HG03175 (cell line): ENCODE measurements around the gene CWH43.
"Not testable (repeated sequence)": the region's sequence is repeated elsewhere in the genome, so short reads cannot be mapped to it uniquely, and the experiment has no call there.

Experiments
- ATAC-seq: cut with Tn5 transposase; IDR thresholded peaks from one replicate; pipeline ENCODE4 v1.9.1; 2021; ENCODE audit warnings: mild to moderate bottlenecking, moderate library complexity; ENCODE audit not compliant: unreplicated experiment

Gene CWH43

DNA sequence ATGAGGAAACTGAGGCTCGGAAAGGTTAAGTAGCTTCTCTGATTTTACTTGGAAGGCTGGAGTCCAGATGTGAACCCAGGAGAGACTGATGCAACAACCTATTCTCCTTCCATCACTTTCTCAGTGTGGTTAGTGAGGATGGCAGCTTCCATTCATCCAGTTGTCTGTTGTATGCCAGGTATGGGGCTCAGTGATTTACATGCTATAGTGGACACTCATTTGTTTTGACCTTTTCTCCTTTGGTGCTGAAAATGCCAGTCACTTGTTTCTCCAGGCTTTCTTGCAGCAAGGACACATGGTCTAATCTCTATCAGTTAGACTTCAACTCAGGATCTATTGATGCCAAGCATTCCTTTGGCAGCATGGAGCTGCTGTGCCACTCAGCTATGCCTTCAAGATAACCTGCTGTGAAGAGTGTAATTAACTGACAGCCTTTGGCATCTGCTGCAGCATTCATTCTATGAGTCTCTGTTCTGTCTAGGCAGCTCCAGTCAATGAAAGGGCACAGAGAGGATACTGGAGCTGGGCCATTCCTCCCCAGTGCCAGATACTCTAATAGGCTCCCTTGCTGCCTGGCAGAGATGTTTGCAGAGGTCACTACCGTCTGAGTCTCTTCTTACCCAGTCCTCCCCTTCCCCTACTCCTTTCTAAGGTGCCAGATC is 11.0 kb upstream of the CWH43 start:
- no peak for ATAC-seq

DNA sequence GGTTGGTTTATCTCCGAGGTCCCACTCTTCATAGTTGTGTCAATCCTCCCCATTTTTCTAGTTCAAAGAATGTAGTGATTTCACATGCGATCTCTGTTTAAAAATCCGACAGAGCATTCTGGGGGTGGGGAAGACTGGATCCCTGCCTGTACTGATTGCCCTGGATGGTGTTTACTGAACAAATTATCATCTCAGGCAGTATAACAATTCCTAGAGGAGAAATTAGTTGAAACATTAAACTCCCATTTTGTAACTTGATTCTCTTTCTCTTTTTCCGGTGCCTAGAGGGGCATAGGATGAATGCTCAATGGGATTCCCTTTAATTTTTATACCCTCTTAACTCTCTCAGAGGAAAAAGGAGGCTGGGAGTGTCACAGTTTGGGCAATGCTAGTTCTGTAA is 10.0 kb upstream of the CWH43 start:
- ATAC-seq, result no peak

DNA sequence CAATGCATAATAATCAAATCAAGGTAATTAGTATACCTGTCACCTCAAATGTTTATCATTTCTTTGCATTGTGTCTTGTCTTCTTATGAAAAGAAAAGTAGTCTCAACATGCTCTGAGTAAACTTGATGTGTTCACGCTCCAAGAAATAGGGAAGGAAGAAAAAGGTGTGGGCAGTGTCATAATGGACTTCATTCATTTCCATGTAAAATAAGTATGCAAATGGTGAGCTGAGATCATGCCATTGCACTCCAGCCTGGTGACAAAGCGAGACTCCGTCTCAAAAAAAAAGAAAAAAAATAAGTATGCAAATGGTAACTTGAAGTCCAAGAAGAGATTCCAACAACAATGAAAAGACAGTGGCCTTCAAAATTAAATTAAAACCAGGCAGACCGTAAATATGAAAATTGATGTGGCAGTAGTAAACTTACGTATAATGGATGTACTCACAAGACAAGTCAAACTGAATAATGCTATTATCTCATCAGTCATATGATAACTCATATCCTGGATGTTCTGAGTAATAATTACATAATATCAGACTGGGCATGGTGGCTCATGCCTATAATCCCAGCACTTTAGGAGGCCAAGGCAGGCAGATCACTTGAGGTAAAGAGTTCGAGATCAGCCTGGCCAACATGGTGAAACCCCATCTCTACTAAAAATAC is 6.0 kb upstream of the CWH43 start:
- ATAC-seq, result no peak

DNA sequence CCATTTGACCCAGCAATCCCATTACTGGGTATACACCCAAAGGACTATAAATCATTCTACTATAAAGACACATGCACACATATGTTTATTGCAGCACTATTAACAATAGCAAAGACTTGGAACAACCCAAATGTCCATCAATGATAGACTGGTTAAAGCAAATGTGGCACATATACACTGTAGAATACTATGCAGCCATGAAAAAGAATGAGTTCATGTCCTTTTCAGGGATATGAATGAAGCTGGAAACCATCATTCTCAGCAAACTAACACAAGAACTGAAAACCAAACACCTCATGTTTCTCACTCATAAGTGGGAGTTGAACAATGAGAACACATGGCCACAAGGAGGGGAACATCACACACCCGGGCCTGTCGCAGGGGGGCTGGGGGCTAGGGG is 2.1 kb upstream of the CWH43 start:
- not testable (repeated sequence) for ATAC-seq

DNA sequence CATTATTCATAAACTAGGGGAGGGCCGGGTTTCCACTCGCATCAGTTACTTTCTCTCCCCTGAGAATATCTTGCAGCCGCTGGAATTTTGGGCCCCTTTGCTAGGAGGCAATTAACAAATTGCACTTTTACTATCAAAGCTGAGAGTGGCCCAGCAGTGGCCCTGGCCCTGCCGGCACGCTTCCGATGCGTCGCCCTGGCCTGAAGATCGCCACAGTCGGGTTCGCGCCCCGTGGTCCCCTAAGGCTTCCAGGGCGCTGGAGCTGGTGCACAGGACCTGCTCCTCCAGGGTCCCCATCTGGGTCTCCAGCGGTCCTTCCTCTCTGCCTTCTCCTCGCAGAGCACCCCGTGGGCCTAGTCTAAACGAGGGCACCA is 486 bp upstream of the CWH43 start:
- no peak for ATAC-seq

DNA sequence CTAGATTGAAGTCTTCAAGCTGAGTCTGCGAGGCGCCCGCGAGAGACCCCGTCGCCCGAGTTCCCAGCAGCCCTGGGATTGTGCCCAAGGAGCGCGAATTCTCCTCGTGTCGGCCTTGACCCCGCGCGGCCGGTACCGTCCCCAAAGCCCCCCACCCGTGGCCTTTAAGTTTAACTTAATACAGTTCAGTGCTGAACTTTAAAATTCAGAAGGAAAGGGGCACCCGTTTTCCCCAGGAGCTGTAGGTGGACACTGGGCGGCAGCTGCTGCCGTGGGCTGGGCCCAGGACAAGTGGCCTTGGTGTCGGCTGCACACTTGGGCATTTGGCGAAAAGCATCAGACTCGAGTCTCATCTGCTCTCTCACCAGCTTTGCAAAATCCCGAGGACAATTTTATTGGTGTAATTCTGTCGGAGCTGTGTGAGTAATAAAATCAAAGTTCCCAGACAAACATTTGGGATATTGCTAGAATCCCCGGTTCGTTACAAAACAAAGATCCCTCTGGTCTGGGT is 634 bp downstream of the CWH43 start:
- ATAC-seq, result no peak

DNA sequence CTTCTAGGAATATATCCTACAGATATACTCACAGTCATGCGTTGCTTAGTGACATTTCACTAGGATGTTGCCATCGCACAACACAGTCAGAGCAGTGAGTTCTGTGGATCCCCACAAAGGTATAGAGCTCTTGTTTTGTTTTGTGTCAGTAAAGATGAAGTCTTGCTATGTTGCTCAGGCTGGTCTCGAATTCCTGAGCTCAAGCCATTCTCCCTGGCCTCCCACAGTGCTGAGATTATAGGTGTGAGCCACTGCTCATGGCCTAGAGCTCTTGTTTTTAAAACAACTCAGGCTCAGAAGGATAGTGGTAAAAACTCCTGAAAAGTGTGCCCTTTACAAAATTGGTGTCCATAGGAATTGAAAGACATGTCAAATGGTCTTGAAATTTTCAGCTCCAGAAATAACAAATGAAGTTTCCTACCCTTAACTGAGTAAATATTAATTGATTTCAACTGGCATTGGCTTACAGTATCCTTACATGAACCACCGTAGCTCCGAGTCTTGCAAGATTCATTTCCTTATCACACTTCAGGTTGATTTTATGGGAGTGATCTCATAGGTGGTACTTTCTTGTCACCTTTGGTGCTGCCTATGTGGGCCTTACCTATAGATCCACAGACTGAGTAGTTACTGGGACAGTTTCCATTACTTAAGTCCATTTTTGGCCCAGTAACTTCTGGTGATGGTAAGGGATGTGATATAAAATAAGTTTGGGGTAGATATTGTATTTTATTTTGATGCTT is 3.6 kb downstream of the CWH43 start:
- ATAC-seq, result no peak

DNA sequence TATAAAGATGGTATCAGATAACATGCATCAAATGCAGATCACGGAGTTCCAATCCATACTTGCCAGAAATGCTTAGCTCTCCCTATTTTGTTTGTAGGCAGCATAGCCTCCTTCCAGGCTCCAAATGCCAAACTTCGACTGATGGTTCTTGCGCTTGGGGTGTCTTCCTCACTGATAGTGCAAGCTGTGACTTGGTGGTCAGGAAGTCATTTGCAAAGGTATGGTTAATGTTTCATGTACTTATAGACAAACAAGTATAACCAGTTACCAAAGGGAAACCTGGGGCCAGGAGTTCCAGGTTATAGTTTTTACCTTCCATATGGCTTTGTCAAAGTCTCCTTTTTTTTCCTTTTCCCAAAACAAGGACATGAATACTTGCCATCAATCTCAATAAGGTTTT is 5.3 kb downstream of the CWH43 start:
- no peak for ATAC-seq

DNA sequence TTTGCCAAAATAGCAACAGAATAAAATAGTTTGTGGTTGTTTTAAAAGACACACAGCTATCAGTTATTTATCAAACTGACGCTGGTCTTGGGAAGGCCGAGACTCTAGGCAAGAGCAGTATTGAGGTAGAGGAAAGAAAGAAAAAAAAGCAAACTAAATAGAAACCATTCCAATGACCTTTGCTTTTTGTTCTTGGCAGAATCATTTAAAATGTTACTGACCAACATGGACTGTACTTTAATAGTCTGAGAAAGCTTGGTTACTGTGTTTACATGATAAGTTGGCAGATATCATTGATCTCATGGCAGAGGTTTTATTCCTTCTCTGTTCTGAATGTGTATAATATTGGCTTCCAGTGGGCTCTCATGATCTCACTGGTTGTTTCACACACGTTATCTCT is 11.9 kb downstream of the CWH43 start:
- ATAC-seq, result no peak

DNA sequence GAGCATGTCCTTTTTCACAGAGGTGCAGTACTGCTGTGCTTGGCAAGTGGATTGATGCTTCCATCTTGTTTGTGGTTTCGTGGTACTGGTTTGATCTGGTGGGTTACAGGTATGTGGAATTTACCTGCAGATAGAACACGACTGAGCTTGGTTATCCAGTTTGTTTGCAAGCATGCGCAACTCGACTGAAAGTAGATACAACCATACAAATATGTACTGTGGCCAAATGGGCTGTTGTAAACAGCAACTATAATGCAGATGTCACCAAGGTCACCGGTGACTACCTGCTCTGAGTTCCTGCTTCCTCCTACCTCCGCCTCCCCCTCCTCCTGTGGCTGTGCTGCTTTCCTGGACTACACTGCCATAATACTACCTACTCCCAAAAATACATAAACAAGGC is 12.4 kb downstream of the CWH43 start:
- no peak for ATAC-seq

DNA sequence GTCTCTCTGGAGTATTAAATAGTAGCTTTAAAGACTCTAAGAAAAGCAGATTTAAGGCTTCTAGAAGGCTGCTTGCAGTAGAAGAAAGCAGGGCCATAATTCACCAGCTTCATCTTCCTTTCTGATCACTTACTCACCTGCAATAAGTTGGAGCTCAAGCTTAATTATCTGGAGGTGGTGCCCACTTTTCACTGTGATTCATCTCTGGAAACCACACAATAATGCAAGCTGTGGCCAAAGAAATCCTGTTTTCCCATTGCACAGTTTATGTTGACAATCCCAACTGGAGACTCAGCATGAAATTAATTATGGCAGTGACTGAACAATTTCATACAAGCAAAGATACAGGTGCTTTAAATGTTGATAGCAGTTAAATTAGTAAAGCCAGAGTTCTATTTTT is 14.7 kb downstream of the CWH43 start:
- no peak for ATAC-seq

DNA sequence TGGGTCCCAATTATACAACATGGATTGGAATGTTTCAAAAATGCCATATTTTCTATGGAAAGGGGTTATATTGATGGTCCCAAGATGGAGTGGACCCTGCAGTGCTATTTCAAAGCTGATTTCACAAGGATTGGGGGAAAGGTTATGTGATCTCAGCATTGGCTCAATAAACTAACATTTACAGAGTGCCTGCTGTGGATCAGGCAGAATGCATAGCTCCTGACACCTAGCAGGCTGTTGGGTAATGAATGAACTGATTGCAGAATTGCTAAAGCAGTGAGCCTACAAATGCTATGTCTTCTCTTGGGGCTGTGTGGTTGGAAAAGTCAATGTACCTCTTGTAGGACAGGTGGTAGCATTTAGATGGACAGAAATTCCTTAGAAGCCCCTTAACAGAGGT is 16.9 kb downstream of the CWH43 start:
- ATAC-seq, result no peak

DNA sequence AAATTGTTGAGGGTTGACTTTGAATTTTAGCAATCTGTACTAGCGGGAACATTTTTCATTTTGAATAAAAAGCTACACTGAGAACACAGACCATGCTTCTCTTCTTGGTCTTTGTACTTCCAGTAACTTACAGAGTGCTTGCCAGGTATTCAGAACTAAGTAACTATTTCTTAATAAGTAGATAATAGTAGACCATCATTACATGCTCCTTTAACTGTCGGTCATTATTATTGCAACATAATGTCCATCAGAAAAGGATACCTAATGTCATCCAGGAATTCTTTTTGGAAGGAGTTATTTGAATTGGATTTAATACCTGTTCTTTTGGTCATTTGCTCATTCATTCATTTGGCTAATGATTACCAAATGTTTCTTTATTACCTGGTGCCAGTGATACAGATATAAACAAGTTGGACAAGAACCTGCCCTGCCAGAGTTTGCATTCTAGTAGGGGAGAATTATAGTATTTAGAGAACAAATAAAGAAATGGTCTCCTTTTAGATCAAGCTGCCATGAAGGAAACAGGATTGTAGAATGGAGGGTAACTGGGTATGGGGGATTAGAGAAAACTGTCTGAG is 32.7 kb downstream of the CWH43 start:
- ATAC-seq, result no peak

DNA sequence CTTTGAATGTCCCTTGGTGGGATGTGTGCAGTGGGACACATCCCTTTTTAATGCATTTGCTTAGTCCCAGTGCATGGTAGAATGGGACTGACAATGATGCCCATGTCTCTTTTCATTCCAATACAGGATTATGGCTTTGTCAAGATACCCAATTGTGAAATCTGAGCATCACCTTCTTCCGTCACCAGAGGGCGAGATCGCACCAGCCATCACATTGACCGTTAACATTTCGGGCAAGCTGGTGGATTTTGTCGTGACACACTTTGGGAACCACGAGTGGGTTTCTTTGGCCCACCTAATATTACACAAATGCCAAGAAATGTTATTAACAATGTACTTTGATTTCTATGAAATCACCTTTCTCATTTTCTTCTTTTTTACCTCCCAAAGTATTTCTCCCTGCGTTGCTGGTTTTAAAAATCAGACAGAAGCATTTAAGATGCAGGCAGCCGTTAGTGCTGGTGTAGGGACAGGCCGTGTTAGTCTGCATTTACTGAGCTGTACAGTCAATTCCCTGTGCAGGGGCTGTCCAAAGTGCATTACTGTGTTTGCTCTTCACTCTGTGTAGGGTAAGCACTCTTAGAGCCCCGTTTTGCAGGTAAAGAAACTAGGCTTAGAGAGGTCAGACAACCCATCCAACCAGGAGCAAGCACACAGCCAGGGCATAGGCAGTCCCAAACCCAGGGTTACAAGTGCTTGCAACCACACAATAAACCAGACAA is 46.5 kb downstream of the CWH43 start:
- ATAC-seq, result no peak

DNA sequence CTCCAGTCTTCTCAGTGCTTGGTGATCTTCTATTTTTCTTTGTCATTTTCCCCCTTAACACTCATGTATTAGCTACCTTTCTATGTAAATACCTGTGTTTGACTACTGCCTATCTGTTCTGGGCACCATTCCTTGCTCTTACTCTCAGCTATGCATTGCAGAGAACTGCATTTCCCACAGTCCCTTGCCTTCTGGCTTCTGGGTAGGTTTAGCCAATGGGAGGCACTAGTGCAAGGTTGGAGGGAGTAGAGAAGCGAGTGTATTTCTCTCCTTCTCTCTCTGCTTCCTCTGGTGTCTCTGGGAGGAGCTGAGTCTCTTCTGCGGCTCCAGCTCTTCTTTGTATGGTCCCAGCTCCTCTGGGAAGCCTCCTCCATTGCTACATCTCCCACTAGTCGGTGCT is 50.5 kb downstream of the CWH43 start:
- ATAC-seq, result no peak

DNA sequence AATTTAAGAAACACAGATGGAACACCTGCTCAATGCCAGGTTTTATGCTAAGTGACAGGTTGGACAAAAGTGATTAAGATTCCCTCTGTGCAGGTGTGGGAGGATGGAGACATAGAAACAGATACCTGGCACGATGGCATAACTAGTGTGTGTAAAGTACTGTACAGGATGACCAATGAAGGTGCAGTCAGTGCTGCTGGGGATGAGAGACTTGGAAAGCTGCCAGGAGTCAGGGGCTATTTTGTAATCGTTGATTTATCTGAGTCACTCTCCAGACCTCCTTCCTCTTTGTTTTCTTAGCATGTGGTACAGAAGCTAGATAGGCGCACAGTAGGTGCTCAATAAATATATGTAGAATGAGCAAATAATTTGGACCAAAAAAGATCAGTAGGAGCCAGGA is 58.2 kb downstream of the CWH43 start:
- ATAC-seq, result no peak

DNA sequence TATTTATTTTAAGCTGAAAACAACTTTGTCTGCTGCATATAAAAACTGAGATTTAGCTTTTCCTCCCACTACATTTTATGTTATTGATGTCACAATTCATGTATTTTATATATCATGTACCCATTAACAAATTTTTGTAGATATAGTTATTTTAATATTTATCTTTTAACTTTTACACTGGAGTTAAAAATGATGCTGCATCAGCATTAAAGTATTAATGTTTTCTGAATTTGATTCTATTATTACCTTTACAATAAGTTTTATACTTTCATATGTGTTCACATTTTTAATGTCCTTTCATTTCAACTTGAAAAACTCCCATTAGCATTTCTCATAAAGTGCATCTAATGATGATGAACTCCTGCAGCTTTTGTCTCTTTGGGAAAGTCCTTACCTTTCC is 72.2 kb downstream of the CWH43 start:
- ATAC-seq, result no peak

DNA sequence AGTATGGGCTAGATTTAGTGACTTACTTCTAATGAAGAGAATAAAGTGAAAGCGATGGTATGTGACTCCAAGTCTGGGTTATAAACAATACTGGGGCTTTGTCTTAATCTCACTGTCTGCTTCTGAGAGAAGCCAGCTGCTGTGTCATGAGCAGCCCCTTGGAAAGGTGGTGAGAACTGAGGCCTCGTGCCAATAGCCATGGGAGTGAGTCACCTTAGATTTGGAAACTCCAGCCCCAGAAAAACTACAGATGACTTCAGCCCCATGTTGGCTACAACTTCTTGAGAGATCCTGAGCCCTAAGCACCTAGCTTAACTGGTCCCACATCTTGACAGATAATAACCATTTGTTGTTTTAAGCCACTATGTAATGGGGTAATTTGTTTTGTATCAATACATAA is 77.6 kb downstream of the CWH43 start:
- ATAC-seq, result no peak

DNA sequence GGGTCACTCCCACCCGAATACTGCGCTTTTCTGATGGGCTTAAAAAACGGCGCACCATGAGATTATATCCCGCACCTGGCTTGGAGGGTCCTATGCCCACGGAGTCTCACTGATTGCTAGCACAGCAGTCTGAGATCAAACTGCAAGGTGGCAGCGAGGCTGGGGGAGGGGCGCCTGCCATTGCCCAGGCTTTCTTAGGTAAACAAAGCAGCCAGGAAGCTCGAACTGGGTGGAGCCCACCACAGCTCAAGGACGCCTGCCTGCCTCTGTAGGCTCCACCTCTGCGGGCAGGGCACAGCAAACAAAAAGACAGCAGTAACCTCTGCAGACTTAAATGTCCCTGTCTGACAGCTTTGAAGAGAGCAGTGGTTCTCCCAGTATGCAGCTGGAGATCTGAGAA is 86.1 kb downstream of the CWH43 start:
- not testable (repeated sequence) for ATAC-seq

DNA sequence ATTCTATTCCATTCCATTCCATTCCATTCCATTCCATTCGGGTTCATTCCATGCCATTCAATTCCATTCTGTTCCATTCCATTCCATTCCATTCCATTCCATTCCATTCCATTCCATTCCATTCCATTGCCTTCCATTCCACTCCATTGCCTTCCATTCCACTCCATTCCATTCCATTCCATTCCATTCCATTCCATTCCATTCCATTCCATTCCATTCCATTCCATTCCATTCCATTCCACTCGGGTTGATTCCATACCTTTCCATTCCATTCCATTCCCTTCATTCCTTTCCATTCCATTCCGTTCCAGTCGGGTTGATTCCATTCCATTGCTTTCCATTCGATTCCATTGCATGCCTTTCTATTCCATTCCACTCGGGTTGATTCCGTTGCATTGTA is 105.8 kb downstream of the CWH43 start:
- peak; percentile 33 for ATAC-seq

DNA sequence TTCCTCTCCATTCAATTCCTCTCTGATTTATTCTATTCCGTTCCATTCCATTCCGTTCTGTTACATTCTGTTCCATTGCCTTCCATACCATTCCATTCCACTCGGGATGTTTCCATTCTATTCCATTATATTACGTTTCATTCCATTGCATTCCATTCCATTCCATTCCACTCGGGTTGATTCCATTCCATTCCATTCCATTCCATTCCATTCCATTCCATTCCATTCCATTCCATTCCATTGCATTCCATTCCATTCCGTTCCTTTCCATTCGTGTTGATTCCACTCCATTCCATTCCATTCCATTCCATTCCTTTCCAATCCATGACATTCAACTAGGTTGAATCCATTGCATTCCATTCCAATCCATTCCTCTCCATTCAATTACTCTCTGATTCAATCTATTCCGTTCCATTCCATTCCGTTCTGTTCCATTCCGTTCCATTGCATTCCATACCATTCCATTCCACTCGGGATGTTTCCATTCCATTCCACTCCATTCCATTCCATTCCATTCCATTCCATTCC is 106.6 kb downstream of the CWH43 start:
- peak; percentile 54 for ATAC-seq
